Pancreas (tissue), 10 donors: ENCODE measurements around the gene ZFP92. TPM values are rescaled to one million over a fixed set of nuclear protein-coding genes. Genes with fewer than 3 reads are reported as not detected.
A peak's percentile ranks its signal among the peaks of the same experiment; 100 is the strongest.

Source experiments
- ATAC-seq, 4 donors: fragments of 200-7000 bp; cut with Tn5 transposase; one replicate each; pipeline versions ENCODE4 v1.8.0 to v1.9.1; 2020; ENCODE audit warnings: mild to moderate bottlenecking in 4 of 4, moderate library complexity in 4 of 4
- DNase-seq, 6 donors: peaks; one replicate each; pipeline ENCODE4 v3.0.0-alpha.2; 2020
- FAIRE-seq: peaks from 2 replicates; lab custom pipeline; 2012; peaks lifted over from hg19 to GRCh38; lab: Jason Lieb, UNC
- H3K27ac ChIP-seq, 4 donors: fragments of 200-600 bp; sonication (generic); 1 replicate in 3 of 4; 2 replicates in 1 of 4; pipeline versions ENCODE4 v1.5.0 to v1.8.0; 2020
- H3K27me3 ChIP-seq, 4 donors: fragments of 200-600 bp; one replicate each; pipeline ENCODE4 v1.8.0; 2021
- H3K36me3 ChIP-seq, 3 donors: fragments of 200-600 bp; sonication (generic) in 1 of 3; one replicate each; pipeline versions ENCODE4 v1.5.0 to v1.8.0; 2020 to 2021
- H3K4me1 ChIP-seq, 3 donors: fragments of 200-600 bp; one replicate each; pipeline ENCODE4 v1.8.0; 2021
- H3K4me3 ChIP-seq, 4 donors: fragments of 200-600 bp; sonication (generic) in 2 of 4; one replicate each; pipeline versions ENCODE4 v1.5.0 to v1.8.0; 2020 to 2021
- H3K9me3 ChIP-seq, 4 donors: fragments of 200-600 bp; one replicate each; pipeline ENCODE4 v1.8.0; 2021
- CTCF ChIP-seq, 4 donors: fragments of 200-600 bp; sonication (generic) in 3 of 4; IDR thresholded peaks; one replicate each; pipeline versions ENCODE4 v1.5.0 to v1.8.0; 2021; ENCODE audit warnings: antibody characterized with exemption in 4 of 4
- WGBS, 2 donors: extraction: QIAGEN DNeasy Blood & Tissue Kit; methylation state at CpG; one replicate each; pipeline ENCODE4 v1.1.7; 2013; 5-methylcytosine and 5-hydroxymethylcytosine counted together
- intact Hi-C, 3 donors: fragments of 100-400 bp; cut with DNase I; formaldehyde crosslinking; loops; one replicate each; pipeline versions ENCODE4 v1.11.1 to v1.14.2; 2022
- polyA plus RNA-seq, 2 donors: library from polyadenylated mRNA; stranded (reverse); fragments of 200-250 nt; gene quantifications; one replicate each; pipeline ENCODE4 v1.2.3, GENCODE V29; 2013
- total RNA-seq, 6 donors: library from RNA; stranded (reverse); fragmentation: NEBNext Ultra II Directional in 4 of 6; extraction: Animal tissue kit (Norgen Biotek cat#: 25700) in 4 of 6; gene quantifications; one replicate each; pipeline versions ENCODE4 v1.2.1 to v1.2.4, GENCODE V29; 2021 to 2023
- donor health status: healthy with polysubstance abuse.
- donor health status: DM: no; HTN: no; CAD: no; lungs with moderate emphysema.
- donor health status: DM: no; HTN: no; CAD: no.
- donor health status: control.
- donor health status: control.
- donor health status: Bipolar disorder and iron deficiency.
- donor health status: DM: yes; HTN: yes; CAD: no.
- donor health status: DM: no; HTN: no; CAD: no.
- donor health status: DM: no; HTN: no; CAD: no.
- donor health status: DM: yes; HTN: yes; CAD: no.

Gene ZFP92
- total and polyA plus RNA-seq, 8 donors: 0.28 to 1.00 (median 0.41) TPM

- no peak for TF ChIP-seq CTCF (IDR thresholded peaks at IDR 0.05)
- H3K4me3 ChIP-seq: no peak overlapping the region
Measured at GRCh38 chrX:153442463-153442862, 31.2 kb downstream of the ZFP92 start.

GRCh38 chrX:153443476-153444332 lies 32.4 kb downstream of the ZFP92 start:
- no peak for TF ChIP-seq CTCF (IDR thresholded peaks at IDR 0.05)
- 70 to 81% methylated on average over 25 of the region's 25 CpGs for WGBS, 2 donors
- H3K4me1 ChIP-seq: no peaks in the 10 kb centered on the region
- no peaks in the 10 kb centered on the region for H3K9me3 ChIP-seq
- no peaks in the 10 kb centered on the region for H3K36me3 ChIP-seq
- no peak overlapping the region for H3K4me3 ChIP-seq
- no peak for DNase-seq
- H3K27me3 ChIP-seq: peaks cover 0 to 5% (median 2%) of the 10 kb centered on the region in 4 donors
- H3K27ac ChIP-seq: no peak overlapping the region
- no peak for FAIRE-seq
- intact Hi-C loops: no loop called here
- ATAC-seq: no peak

More at GRCh38 chrX:153442463-153442862, 31.2 kb downstream of the ZFP92 start:
- Histone ChIP-seq H3K9me3 (no peaks in the 10 kb centered on the region), H3K27me3 (peaks cover 0 to 5% (median 2%) of the 10 kb centered on the region in 4 donors), H3K36me3 (no peaks in the 10 kb centered on the region), H3K4me1 (no peaks in the 10 kb centered on the region), H3K27ac (no peak overlapping the region)
- FAIRE-seq (no peak), DNase-seq (no peak), ATAC-seq (no peak)
- 53 to 64% methylated on average over 5 of the region's 5 CpGs for WGBS, 2 donors
- intact Hi-C loops: no loop called here

- ATAC-seq (peak in 1 of 4 donors; percentile 7), FAIRE-seq (no peak), DNase-seq (no peak)
- Histone ChIP-seq H3K4me1 (no peaks in the 10 kb centered on the region), H3K27me3 (peaks cover 0 to 5% (median 2%) of the 10 kb centered on the region in 4 donors), H3K27ac (no peak overlapping the region), H3K36me3 (no peaks in the 10 kb centered on the region), H3K4me3 (no peak overlapping the region), H3K9me3 (no peaks in the 10 kb centered on the region)
- no peak for TF ChIP-seq CTCF (IDR thresholded peaks at IDR 0.05)
- 78 to 89% methylated on average over 34 to 37 of the region's 37 CpGs for WGBS, 2 donors
- intact Hi-C loops: no loop called here
Measured at GRCh38 chrX:153444333-153445011, 33.2 kb downstream of the ZFP92 start.

- intact Hi-C loops: no loop called here
- FAIRE-seq (no peak), ATAC-seq (peak in 1 of 4 donors; percentile 7), DNase-seq (peak in 2 of 6 donors; percentile 48 to 68)
- Histone ChIP-seq H3K27ac (no peak overlapping the region), H3K36me3 (no peaks in the 10 kb centered on the region), H3K9me3 (no peaks in the 10 kb centered on the region), H3K4me3 (no peak overlapping the region), H3K27me3 (peaks cover 0 to 3% (median under 1%) of the 10 kb centered on the region in 4 donors), H3K4me1 (no peaks in the 10 kb centered on the region)
- TF ChIP-seq CTCF (IDR thresholded peaks at IDR 0.05): no peak
- 82 to 89% methylated on average over 29 to 35 of the region's 35 CpGs for WGBS, 2 donors
Measured at GRCh38 chrX:153445106-153445855, 34.0 kb downstream of the ZFP92 start.
